Fibroblast of the conjunctiva (primary cell): ENCODE data around the gene MXRA8.
"Not testable (repeated sequence)": the region's sequence is repeated elsewhere in the genome, so short reads cannot be mapped to it uniquely, and the experiment has no call there.

Source experiments
- DNase-seq: peaks from one replicate; pipeline ENCODE4 v3.0.0-alpha.2; 2010; ENCODE audit warnings: low read depth

The MXRA8 gene

GRCh38 chr1:1393014-1393413 lies 34.7 kb upstream of the MXRA8 start:
- no peak for DNase-seq

DNA sequence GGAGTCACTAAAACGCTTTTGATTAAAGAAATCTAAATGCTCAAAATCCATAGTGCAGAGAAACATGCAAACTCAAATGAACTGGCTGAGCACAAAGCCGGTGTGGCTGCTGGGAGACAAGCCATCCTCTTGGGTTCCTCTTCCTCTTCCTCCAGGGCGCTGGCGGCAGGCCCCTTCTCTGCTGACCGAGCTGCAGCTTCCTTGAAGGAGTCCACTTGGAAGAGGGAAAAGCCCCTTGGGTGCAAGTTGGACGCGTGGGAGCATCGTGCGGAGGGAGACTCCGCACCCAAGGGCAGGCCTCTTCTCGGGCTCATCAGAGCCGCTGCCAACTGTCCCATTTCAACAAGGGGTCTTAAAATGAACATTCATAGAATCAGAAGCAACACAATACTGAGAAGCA lies 32.9 kb upstream of the MXRA8 start:
- no peak for DNase-seq

- no peak for DNase-seq
These were observed 32.3 kb upstream of the MXRA8 start for GRCh38 chr1:1390675-1391074.

GRCh38 chr1:1388078-1388472 lies 29.7 kb upstream of the MXRA8 start:
- DNase-seq: no peak

DNA sequence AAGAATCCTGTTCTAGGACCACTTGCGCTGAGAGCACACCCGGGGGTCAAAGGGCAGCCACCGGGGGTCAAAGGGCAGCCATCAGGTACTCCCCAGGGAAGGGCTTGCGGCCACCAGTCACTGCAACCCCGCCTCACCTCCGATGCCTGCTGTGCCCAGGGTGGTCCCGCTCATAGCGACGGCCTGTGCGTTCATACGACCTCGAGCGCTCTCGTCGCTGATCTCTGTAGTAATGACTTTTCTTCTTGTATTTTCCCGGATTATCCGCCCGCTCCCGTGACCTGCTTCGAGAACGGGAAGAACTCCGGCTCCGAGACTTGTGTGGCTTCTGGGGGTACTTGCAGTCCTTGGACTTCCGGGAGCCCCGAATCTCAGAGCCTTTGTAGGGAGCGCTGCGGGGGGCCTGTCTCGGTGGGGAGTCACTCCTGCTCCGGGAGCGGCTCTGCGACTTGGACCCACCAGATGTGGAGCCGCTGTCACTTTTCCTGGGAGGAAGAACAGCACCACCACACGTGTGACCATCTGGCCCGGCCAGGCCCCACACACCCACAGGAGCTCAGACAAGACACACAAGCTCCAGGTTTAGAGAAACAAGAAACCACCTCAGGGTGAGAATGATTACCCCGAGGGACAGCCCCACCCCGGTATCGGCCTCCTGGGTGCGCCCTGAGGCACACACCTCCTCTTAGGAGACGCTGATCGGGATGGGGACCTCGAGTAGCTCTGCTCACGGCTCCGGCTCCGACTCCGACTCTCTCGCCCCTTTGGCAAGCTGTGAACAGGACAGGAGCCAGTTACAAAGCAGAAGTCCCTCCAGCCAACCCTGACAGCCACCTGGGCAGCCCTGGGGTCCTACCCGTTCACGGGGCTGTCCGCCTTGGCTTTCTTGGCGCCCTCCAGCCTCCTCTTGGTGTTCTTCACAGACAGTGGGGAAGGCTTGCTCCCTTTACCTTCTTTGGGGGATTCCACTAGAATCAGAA lies 29.0 kb upstream of the MXRA8 start:
- DNase-seq: no peak

DNA sequence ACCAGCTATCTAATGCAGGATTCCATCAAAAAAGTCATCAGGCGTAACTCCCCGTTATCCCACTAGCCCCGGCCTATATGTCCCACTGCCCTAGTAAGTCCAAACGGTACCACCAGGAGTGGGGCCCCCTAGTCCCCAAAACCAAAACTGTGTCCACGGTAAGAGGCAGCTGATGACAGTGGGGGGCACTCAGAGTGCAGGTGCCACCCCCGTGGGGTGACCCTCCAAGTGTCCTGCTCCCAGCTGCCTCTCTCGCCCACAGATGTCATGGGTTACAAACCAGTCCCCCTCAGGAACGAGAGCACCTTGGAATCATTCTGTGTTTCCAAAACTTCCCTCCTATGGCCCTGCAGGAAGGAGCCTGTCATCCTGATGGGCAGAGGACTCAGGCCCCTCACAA lies 27.6 kb upstream of the MXRA8 start:
- DNase-seq: no peak

- DNase-seq: not testable (repeated sequence)
These were observed 27.0 kb upstream of the MXRA8 start for GRCh38 chr1:1385339-1385738.

DNA sequence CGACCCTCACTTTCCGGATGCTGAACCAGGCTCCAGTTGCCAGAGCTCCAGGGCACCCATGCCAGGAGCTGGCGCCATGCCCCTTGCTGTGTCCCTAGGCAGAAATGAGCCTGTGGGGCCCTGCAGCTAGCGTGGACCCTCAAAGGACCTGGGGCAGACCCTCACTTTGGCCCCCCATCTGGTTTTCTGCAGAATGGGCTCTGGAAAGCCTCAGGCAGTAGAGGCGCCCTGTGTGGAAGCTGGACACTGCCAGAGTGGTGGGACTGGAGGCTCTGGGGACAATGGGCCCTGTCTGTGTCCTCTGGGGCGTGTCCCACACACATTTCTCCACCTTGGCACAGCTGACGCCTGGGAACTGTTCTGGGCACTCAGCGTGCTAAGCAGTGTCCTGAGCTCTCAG lies 22.9 kb upstream of the MXRA8 start:
- DNase-seq: no peak

GRCh38 chr1:1380860-1381259 lies 22.5 kb upstream of the MXRA8 start:
- no peak for DNase-seq

GRCh38 chr1:1377540-1378205 lies 19.3 kb upstream of the MXRA8 start:
- no peak for DNase-seq

DNA sequence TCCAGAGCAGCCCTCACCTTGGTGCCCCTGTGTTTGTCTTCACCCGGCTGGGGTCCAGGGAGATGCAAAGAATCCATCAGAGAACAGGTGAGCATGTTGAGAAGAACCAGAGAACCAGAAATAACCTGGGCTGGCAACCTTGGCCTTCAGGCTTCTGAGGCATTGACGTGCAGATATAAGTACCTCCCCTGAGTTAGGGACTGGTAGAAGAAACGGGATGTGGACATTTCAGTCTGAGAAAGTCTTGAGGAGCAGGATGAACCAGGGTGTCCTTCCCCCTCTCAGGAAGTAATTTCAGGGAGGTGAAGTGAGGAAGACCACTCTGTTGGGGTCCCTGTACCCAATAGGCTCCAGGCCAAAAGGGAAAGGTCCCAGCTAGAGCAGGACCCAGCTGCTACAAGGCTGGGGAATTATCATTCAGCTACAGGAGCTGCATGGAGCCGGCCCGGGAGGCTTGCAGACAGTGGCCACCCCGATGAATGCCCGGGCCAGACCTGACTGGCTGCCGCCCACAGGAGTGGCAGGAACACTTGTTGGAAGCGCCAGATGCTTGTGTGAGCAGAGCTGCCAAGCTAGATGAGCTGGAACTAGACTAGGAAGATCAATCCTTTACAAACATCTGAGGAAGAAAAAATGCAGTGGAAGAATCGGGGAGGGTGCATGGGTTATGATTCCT lies 18.3 kb upstream of the MXRA8 start:
- no peak for DNase-seq

- peak; percentile 99 for DNase-seq
These were observed 16.7 kb upstream of the MXRA8 start, which contains the start of gene AURKAIP1 for GRCh38 chr1:1374929-1375662. Gene AURKAIP1 (minus strand): TSS chr1:1375207. CDS start chr1:1374756, 451 bp downstream.

DNA sequence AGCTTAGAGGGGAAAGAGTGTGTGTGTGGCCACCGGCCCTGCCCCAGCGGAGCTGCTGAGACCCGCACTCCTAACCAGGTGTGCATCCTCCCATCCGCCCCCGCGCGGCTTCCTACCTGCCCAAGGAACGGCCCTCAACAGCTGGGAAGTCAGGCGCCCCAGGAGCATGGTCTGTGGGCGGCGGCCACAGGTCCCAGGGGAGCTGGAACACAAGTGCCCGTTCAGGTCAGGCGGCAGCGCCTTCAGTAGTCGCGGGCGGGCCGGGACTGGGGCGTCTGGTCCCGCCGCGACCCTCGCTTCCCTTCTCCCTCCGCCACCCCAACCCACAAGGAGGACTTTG lies 16.2 kb upstream of the MXRA8 start:
- DNase-seq: no peak

- no peak for DNase-seq
These were observed 15.6 kb upstream of the MXRA8 start for GRCh38 chr1:1373815-1374588.

- DNase-seq: no peak
These were observed 14.9 kb upstream of the MXRA8 start for GRCh38 chr1:1373051-1373814.

DNA sequence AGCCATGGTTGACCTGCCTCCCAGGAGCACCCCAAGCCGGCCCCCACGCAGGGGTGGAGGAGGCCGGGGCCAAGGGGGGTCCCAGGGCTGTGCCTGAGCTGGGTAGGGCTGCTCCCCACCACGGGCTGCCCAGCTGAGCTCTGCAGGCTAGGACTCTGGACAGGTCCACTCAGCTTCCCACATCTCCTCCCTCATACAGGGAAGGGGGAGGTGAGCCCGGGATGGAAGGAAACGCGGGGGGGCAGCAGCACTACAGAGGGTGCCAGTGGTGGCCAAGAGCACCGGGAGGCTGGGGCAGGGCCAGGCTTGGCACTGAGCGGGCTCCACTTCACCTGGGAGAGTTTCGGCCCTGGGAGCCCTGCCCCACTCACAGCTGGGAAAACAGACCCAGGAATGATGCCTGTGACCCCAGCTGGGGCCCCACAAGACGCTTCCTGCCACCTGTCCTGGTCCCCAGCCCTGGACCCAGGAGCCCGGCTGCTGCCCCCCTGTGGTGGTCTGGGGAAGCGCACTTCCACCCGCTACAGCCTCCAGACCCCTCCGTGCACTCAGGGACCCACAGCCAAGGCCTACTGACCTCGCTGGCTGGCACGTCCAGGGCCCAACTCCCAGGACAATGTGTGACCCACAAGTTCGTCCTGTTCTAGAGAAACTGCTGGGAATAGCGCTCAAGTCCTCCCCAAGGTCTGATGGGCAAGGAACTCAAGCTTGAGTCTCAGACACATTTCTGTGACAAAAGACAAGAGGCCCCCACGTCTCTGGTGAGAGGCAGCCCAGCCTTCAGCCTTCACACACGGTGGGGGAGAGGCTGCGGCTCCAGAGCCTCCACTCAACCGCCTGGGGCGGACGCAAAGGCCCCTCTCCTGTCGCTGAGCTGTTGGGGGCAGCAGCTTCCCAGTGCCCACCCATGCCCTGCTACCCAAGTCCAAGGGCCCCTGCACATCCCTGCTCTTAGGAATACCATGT lies 13.7 kb upstream of the MXRA8 start:
- no peak for DNase-seq

GRCh38 chr1:1371364-1371745 lies 13.0 kb upstream of the MXRA8 start:
- DNase-seq: no peak

GRCh38 chr1:1370771-1371300 lies 12.5 kb upstream of the MXRA8 start:
- DNase-seq: no peak

GRCh38 chr1:1370094-1370493 lies 11.7 kb upstream of the MXRA8 start:
- DNase-seq: not testable (repeated sequence)
